ENCODE results near the gene HSPG2.
A peak's percentile ranks its signal among the peaks of the same experiment; 100 is the strongest.
"Not testable (repeated sequence)": the region's sequence is repeated elsewhere in the genome, so short reads cannot be mapped to it uniquely, and the experiment has no call there.

The HSPG2 gene

GRCh38 chr1:21956720-21957552 is 19.8 kb upstream of the HSPG2 start:
- no peaks in the 10 kb centered on the region for H3K36me3 ChIP-seq (ENCODE audit: control insufficient read depth in 2 of 2, insufficient read depth in 2 of 2, low read length in 2 of 2)
- H3K9ac ChIP-seq (ENCODE audit: low read depth in 1 of 2, low read length in 2 of 2): peak overlapping the region in 1 of 2 donors; percentile 67
- H3K4me1 ChIP-seq (ENCODE audit: control insufficient read depth in 2 of 2, insufficient read depth in 2 of 2, low read length in 2 of 2): peaks cover 12 to 17% of the 10 kb centered on the region in 2 donors
- no peaks in the 10 kb centered on the region for H3K9me3 ChIP-seq (ENCODE audit: control insufficient read depth in 2 of 2, low read length in 2 of 2)
- peak overlapping the region in 1 of 2 donors; percentile 52 for H3K4me3 ChIP-seq (ENCODE audit: low read length in 2 of 2)
- H3K27me3 ChIP-seq (ENCODE audit: control insufficient read depth in 2 of 2, insufficient read depth in 2 of 2, low read length in 2 of 2): no peaks in the 10 kb centered on the region
- peak overlapping the region; percentile 53 to 79 for H3K27ac ChIP-seq (ENCODE audit: low read depth in 2 of 2, low read length in 2 of 2)

GRCh38 chr1:21955501-21956281 is 18.6 kb upstream of the HSPG2 start:
- no peak overlapping the region for H3K9ac ChIP-seq (ENCODE audit: low read depth in 1 of 2, low read length in 2 of 2)

GRCh38 chr1:21955058-21955457 is 17.9 kb upstream of the HSPG2 start:
- no peaks in the 10 kb centered on the region for H3K9me3 ChIP-seq (ENCODE audit: control insufficient read depth in 2 of 2, low read length in 2 of 2)
- peaks cover 12 to 17% of the 10 kb centered on the region in 2 donors for H3K4me1 ChIP-seq (ENCODE audit: control insufficient read depth in 2 of 2, insufficient read depth in 2 of 2, low read length in 2 of 2)
- no peaks in the 10 kb centered on the region for H3K27me3 ChIP-seq (ENCODE audit: control insufficient read depth in 2 of 2, insufficient read depth in 2 of 2, low read length in 2 of 2)
- peak overlapping the region; percentile 31 to 52 for H3K27ac ChIP-seq (ENCODE audit: low read depth in 2 of 2, low read length in 2 of 2)
- H3K36me3 ChIP-seq (ENCODE audit: control insufficient read depth in 2 of 2, insufficient read depth in 2 of 2, low read length in 2 of 2): no peaks in the 10 kb centered on the region
- H3K4me3 ChIP-seq (ENCODE audit: low read length in 2 of 2): no peak overlapping the region
- no peak overlapping the region for H3K9ac ChIP-seq (ENCODE audit: low read depth in 1 of 2, low read length in 2 of 2)

More at GRCh38 chr1:21955501-21956281, 18.6 kb upstream of the HSPG2 start:
- peak overlapping the region; percentile 31 to 52 for H3K27ac ChIP-seq (ENCODE audit: low read depth in 2 of 2, low read length in 2 of 2)
- no peaks in the 10 kb centered on the region for H3K27me3 ChIP-seq (ENCODE audit: control insufficient read depth in 2 of 2, insufficient read depth in 2 of 2, low read length in 2 of 2)
- no peaks in the 10 kb centered on the region for H3K36me3 ChIP-seq (ENCODE audit: control insufficient read depth in 2 of 2, insufficient read depth in 2 of 2, low read length in 2 of 2)
- no peaks in the 10 kb centered on the region for H3K9me3 ChIP-seq (ENCODE audit: control insufficient read depth in 2 of 2, low read length in 2 of 2)
- no peak overlapping the region for H3K4me3 ChIP-seq (ENCODE audit: low read length in 2 of 2)
- peaks cover 12 to 17% of the 10 kb centered on the region in 2 donors for H3K4me1 ChIP-seq (ENCODE audit: control insufficient read depth in 2 of 2, insufficient read depth in 2 of 2, low read length in 2 of 2)

- H3K4me3 ChIP-seq (ENCODE audit: low read length in 2 of 2): no peak overlapping the region
- H3K27me3 ChIP-seq (ENCODE audit: control insufficient read depth in 2 of 2, insufficient read depth in 2 of 2, low read length in 2 of 2): no peaks in the 10 kb centered on the region
- peaks cover 12 to 17% of the 10 kb centered on the region in 2 donors for H3K4me1 ChIP-seq (ENCODE audit: control insufficient read depth in 2 of 2, insufficient read depth in 2 of 2, low read length in 2 of 2)
- H3K36me3 ChIP-seq (ENCODE audit: control insufficient read depth in 2 of 2, insufficient read depth in 2 of 2, low read length in 2 of 2): no peaks in the 10 kb centered on the region
- no peaks in the 10 kb centered on the region for H3K9me3 ChIP-seq (ENCODE audit: control insufficient read depth in 2 of 2, low read length in 2 of 2)
- no peak overlapping the region for H3K27ac ChIP-seq (ENCODE audit: low read depth in 2 of 2, low read length in 2 of 2)
- H3K9ac ChIP-seq (ENCODE audit: low read depth in 1 of 2, low read length in 2 of 2): no peak overlapping the region
These were observed 15.8 kb upstream of the HSPG2 start for GRCh38 chr1:21952786-21953520.

GRCh38 chr1:21951226-21951870 is 14.2 kb upstream of the HSPG2 start:
- H3K4me1 ChIP-seq (ENCODE audit: control insufficient read depth in 2 of 2, insufficient read depth in 2 of 2, low read length in 2 of 2): peaks cover under 1 to 5% of the 10 kb centered on the region in 2 donors
- H3K36me3 ChIP-seq (ENCODE audit: control insufficient read depth in 2 of 2, insufficient read depth in 2 of 2, low read length in 2 of 2): no peaks in the 10 kb centered on the region
- H3K4me3 ChIP-seq (ENCODE audit: low read length in 2 of 2): no peak overlapping the region
- H3K27me3 ChIP-seq (ENCODE audit: control insufficient read depth in 2 of 2, insufficient read depth in 2 of 2, low read length in 2 of 2): no peaks in the 10 kb centered on the region
- no peak overlapping the region for H3K27ac ChIP-seq (ENCODE audit: low read depth in 2 of 2, low read length in 2 of 2)
- H3K9me3 ChIP-seq (ENCODE audit: control insufficient read depth in 2 of 2, low read length in 2 of 2): no peaks in the 10 kb centered on the region
- no peak overlapping the region for H3K9ac ChIP-seq (ENCODE audit: low read depth in 1 of 2, low read length in 2 of 2)

GRCh38 chr1:21950734-21951133 is 13.6 kb upstream of the HSPG2 start:
- Histone ChIP-seq H3K9me3 (ENCODE audit: control insufficient read depth in 2 of 2, low read length in 2 of 2) (no peaks in the 10 kb centered on the region), H3K4me3 (ENCODE audit: low read length in 2 of 2) (no peak overlapping the region), H3K9ac (ENCODE audit: low read depth in 1 of 2, low read length in 2 of 2) (no peak overlapping the region), H3K4me1 (ENCODE audit: control insufficient read depth in 2 of 2, insufficient read depth in 2 of 2, low read length in 2 of 2) (peaks cover 0 to under 1% of the 10 kb centered on the region in 2 donors), H3K36me3 (ENCODE audit: control insufficient read depth in 2 of 2, insufficient read depth in 2 of 2, low read length in 2 of 2) (no peaks in the 10 kb centered on the region), H3K27me3 (ENCODE audit: control insufficient read depth in 2 of 2, insufficient read depth in 2 of 2, low read length in 2 of 2) (no peaks in the 10 kb centered on the region), H3K27ac (ENCODE audit: low read depth in 2 of 2, low read length in 2 of 2) (no peak overlapping the region)

- Histone ChIP-seq H3K9ac (ENCODE audit: low read depth in 1 of 2, low read length in 2 of 2) (no peak overlapping the region), H3K36me3 (ENCODE audit: control insufficient read depth in 2 of 2, insufficient read depth in 2 of 2, low read length in 2 of 2) (no peaks in the 10 kb centered on the region), H3K4me1 (ENCODE audit: control insufficient read depth in 2 of 2, insufficient read depth in 2 of 2, low read length in 2 of 2) (no peaks in the 10 kb centered on the region), H3K4me3 (ENCODE audit: low read length in 2 of 2) (no peak overlapping the region), H3K27ac (ENCODE audit: low read depth in 2 of 2, low read length in 2 of 2) (no peak overlapping the region), H3K27me3 (ENCODE audit: control insufficient read depth in 2 of 2, insufficient read depth in 2 of 2, low read length in 2 of 2) (no peaks in the 10 kb centered on the region), H3K9me3 (ENCODE audit: control insufficient read depth in 2 of 2, low read length in 2 of 2) (no peaks in the 10 kb centered on the region)
These were observed 9.9 kb upstream of the HSPG2 start for GRCh38 chr1:21946836-21947587.

GRCh38 chr1:21944733-21945073 is 7.6 kb upstream of the HSPG2 start:
- Histone ChIP-seq H3K4me3 (ENCODE audit: low read length in 2 of 2) (no peak overlapping the region), H3K27me3 (ENCODE audit: control insufficient read depth in 2 of 2, insufficient read depth in 2 of 2, low read length in 2 of 2) (no peaks in the 10 kb centered on the region), H3K36me3 (ENCODE audit: control insufficient read depth in 2 of 2, insufficient read depth in 2 of 2, low read length in 2 of 2) (no peaks in the 10 kb centered on the region), H3K27ac (ENCODE audit: low read depth in 2 of 2, low read length in 2 of 2) (no peak overlapping the region), H3K9ac (ENCODE audit: low read depth in 1 of 2, low read length in 2 of 2) (no peak overlapping the region), H3K4me1 (ENCODE audit: control insufficient read depth in 2 of 2, insufficient read depth in 2 of 2, low read length in 2 of 2) (no peaks in the 10 kb centered on the region), H3K9me3 (ENCODE audit: control insufficient read depth in 2 of 2, low read length in 2 of 2) (no peaks in the 10 kb centered on the region)

- not testable (repeated sequence) for H3K9ac ChIP-seq (ENCODE audit: low read depth in 1 of 2, low read length in 2 of 2); H3K4me3 ChIP-seq (ENCODE audit: low read length in 2 of 2); H3K9me3 ChIP-seq (ENCODE audit: control insufficient read depth in 2 of 2, low read length in 2 of 2); H3K36me3 ChIP-seq (ENCODE audit: control insufficient read depth in 2 of 2, insufficient read depth in 2 of 2, low read length in 2 of 2); H3K27me3 ChIP-seq (ENCODE audit: control insufficient read depth in 2 of 2, insufficient read depth in 2 of 2, low read length in 2 of 2); H3K27ac ChIP-seq (ENCODE audit: low read depth in 2 of 2, low read length in 2 of 2); H3K4me1 ChIP-seq (ENCODE audit: control insufficient read depth in 2 of 2, insufficient read depth in 2 of 2, low read length in 2 of 2)
These were observed 6.0 kb upstream of the HSPG2 start for GRCh38 chr1:21942959-21943640.

Measured in mucosa of rectum (tissue), 2 donors.